Sigmoid colon (tissue), 4 donors: ENCODE measurements around the gene IL17RA.

Experiments
- CTCF ChIP-seq, 4 experiments: fragments of 450-650 bp in 3 of 4; fragments of 200-600 bp in 1 of 4; IDR thresholded peaks; one replicate each; pipeline ENCODE4 v1.5.1; 2016 to 2019; ENCODE audit warnings: antibody characterized with exemption in 4 of 4, mild to moderate bottlenecking in 3 of 4, moderate library complexity in 2 of 4
- EP300 ChIP-seq, 4 donors: sonication (generic); formaldehyde crosslinking; IDR thresholded peaks; one replicate each; pipeline ENCODE4 v1.6.1; 2017; ENCODE audit warnings: antibody characterized with exemption in 4 of 4
- POLR2A ChIP-seq, 2 donors: fragments of 450-650 bp; IDR thresholded peaks; one replicate each; pipeline ENCODE4 v1.6.1; 2016; ENCODE audit warnings: antibody characterized with exemption in 2 of 2, mild to moderate bottlenecking in 2 of 2, moderate library complexity in 2 of 2
- POLR2AphosphoS5 ChIP-seq, 4 donors: sonication (generic); formaldehyde crosslinking; IDR thresholded peaks; one replicate each; pipeline ENCODE4 v1.6.1; 2017; ENCODE audit warnings: antibody characterized with exemption in 4 of 4

GRCh38 chr22:17035246-17035645 lies 49.6 kb upstream of the IL17RA start:
- TF ChIP-seq POLR2AphosphoS5 (IDR thresholded peaks at IDR 0.05): no peak
- TF ChIP-seq CTCF (IDR thresholded peaks at IDR 0.05): no peak
- TF ChIP-seq POLR2A (IDR thresholded peaks at IDR 0.05): no peak
- TF ChIP-seq EP300 (IDR thresholded peaks at IDR 0.05): no peak
